ELR (cell line): ENCODE results near the gene FOXF1.

ENCODE experiments used
- DNase-seq: peaks from one replicate; pipeline ENCODE4 v3.0.0-alpha.2; 2015; ENCODE audit warnings: low read depth

The FOXF1 gene

DNA sequence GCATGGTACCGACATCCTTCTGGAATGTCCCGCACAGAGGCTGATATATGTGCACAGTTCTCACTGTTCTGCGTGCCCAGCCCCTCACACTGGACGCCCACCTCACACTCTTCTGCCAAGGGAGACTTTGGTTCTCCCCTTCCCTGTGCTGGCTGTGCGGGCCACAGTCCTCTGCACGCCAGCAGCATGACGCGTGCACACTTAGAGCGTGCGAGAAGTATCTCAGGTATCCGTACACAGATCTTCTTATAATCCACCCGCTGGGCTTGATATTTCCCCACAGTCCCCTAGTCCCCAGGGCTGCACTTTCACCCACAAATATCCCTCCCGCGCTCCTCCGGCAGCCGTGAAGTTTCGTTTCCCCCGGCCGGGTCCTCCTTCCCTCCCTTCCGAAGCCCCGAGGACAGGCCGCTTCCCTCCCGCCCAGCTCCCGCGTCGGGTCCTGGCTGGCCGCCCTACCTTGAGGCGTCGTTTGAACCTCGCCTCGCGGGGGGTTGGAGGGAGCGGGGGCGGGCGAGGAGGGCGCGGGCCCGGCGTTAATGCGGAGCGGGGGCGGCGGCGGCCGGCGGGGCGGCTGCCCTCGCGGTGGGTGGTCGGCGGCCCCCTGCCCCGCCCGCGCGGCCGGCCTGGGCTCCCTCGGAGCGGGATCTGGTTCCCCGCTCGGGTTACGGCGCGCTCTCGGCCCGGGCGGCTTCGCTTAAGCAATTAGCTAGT is 5.0 kb upstream of the FOXF1 start:
- DNase-seq = peak; percentile 37

DNA sequence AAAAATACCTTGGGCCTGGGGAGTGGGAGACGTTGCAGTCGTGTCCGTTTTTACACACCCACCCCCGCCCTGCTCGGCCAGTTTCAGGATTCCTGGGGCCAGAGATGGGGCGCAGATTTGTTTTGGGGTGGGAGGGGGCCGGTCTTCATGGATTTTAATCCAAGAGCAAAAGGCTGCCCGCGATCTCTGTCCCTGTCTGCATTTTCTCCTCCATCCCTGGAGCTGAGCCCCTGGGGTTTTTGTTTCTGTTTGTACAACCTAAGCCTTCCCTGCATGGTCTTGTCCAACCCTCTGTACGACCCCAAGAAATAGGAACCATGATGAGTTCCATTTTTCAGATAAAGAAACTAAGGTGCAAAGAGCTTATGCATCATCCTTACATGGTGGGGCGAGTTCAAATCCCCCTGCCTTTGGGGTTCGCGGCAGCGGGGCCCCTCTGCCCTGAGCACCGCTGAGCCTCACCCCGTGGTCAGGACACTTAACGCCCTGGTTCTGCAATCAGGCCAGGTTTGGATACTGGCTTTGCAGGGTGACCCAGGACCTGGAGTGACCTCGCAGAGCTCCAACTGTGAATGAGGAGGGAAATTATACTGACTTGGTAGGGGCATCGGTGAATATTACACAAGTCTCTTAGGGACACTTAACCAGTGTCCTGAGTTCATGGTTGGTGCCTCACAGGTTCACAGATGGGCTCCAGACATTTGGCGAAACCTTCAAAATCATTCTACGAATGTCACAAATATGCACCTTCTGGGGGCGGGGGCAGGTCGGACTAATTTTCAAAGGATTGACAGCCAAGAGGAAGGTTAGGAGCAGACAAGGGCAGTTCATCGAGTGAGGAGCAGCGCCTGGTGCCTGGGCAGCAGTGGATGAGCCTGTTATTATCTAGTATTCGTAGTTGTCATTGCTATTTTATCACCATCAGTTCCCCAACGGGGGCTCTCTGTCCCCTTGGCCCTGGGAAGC is 4.1 kb upstream of the FOXF1 start:
- no peak for DNase-seq

- no peak for DNase-seq
Observed at GRCh38 chr16:86507173-86508027, 2.9 kb upstream of the FOXF1 start.

DNA sequence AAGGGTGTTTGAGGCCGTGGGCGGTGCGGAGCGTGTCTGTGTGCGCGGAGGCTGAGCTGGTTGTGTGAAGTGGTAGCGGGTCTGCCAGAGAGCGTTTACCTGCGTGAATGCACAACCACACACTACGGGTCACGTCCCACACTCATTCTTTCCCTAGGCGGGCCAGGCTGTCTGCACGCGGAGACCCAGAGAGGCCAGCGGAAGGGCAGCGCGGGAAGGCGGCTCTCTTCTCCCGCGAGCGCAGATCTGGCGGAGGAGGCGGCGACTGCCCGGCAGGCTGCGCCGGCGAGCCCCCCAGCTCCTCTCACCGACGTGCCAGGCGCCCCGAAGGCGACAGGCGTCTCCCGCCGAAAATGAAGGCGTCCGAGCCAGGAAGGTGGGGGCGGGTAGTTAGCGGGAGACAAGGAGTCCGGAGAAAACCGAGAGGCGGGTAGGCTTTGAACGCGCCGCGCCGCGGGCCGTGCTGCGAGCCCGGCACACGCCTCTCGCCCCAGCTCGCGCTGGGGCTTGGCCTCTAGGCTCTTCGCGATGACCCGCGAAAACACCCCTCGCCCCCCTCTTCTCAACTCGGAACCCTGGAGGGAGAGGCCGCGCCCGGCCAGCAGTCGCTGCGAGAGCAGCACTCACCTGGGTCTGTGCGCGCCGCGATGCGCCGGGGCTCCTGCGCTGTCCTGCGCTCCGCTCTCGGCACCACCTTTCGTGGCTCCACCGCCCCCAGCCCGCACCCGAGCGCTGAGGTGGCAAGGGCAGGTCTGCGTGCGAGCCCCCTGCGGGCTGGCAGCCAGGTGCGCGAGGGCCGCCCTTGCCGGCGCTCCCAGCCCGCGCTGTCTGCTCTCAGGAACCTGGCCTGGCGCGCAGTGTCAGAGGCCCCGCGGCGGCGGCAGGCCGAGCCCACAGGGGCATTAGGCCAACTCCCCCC is 2.0 kb upstream of the FOXF1 start:
- peak; percentile 62 for DNase-seq

DNA sequence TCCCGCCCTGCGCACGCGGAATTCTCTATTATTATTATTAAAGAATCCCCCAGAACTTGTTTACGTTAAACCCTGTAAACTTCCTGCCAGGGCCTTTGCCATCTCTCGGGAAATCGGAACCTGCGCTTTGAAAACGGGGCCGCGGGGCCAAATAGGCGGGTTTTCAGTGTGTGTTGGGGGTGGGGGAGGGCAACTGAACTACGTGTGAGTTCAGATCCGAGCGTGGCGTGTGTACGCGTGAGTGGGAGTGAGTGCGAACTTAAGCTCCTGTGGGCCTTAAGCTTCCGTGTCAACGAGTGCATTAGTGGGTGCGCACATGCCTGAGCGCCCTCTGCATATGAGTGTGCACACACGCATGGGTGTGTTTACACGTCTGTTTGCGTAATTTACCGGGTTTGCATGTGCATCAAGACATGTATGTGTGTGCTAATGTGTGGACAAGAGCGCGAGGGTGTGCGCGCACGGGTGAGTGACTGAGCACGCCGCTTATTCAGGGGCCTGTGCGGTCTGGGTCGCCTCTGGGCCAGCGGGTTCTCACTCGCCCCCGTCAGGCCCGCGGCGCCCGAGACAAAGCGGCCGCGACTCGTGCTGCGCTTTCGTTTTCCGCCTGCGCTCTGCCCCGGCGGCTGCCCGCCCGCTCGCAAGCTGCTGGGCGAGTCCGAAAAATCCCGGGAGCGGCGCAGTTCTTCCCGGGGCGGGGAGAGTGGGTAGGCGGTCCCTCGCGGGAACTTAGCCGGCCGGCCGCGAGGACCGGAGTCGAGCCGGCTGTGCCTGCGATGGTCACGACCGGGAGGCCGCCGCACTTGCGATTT is 1.2 kb upstream of the FOXF1 start:
- DNase-seq = peak; percentile 86

- DNase-seq = peak; percentile 93
Observed at GRCh38 chr16:86509759-86510464, 415 bp upstream of the FOXF1 start.

- peak; percentile 49 for DNase-seq
Observed at GRCh38 chr16:86511317-86512161, 1.2 kb downstream of the FOXF1 start.

GRCh38 chr16:86512301-86512859 is 2.1 kb downstream of the FOXF1 start:
- peak; percentile 45 for DNase-seq

GRCh38 chr16:86512860-86513470 is 2.6 kb downstream of the FOXF1 start:
- DNase-seq = peak; percentile 35

- no peak for DNase-seq
Observed at GRCh38 chr16:86513471-86514277, 3.3 kb downstream of the FOXF1 start.

DNA sequence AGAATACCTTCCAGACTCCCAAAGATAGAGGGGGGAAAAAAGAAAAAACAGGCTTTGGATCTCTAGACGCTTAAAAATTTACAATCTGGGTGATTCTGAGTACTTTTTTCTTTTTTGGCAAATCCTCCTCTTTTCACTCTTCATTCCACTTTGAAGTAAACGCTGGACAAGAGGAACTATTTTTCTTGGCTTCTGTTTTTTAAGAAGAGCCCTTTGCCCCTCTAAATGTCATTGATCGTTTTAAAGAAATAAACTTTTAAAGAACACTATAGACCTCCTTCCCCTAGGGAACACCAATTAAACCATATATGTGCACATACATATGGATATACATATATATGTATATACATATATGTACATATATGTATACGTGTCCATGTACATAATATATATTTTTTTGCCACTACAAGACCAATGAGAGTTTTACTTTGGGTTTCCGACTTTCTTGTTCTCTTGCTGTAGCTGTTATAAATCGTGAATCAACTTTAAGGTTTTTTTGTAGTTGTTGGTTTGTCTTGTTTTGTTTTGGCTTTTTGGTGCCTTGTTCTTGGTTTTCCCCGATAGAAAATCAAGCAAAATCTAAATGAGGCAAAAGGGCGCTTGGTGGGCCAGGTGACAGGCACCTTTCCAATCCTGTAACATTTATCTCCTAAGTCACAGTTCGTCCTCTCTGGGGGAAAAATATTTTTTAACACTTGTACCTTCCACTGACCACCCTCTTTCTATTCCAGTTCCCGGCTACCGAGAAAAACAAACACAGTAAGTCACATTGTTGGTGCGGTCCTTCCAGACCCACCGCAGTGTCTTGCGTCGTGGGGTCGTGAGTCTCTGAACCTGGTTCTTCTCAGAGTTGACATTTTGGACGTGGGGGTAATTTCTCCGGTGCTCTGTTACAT is 4.4 kb downstream of the FOXF1 start:
- no peak for DNase-seq

DNA sequence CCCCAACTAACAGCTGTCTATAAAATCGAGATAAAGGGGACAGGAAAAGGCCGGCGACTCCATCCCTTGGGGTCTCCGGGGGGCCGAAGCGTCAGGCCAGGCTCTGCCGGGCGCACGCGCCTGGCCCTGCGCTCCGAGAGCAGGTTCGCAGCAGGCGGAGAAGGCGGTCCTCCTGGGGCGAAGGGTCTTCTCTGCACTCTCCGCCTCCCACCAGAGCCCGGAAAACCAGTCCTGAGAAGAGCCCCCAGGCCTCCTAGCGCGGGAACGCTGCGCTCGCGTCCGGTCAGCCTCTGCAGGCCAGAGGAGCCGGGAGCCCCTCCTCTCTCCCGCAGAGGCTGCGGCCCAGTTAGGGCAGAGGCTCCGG is 5.1 kb downstream of the FOXF1 start:
- DNase-seq = peak; percentile 45

- DNase-seq = peak; percentile 65
Observed at GRCh38 chr16:86515777-86516622, 5.7 kb downstream of the FOXF1 start.

DNA sequence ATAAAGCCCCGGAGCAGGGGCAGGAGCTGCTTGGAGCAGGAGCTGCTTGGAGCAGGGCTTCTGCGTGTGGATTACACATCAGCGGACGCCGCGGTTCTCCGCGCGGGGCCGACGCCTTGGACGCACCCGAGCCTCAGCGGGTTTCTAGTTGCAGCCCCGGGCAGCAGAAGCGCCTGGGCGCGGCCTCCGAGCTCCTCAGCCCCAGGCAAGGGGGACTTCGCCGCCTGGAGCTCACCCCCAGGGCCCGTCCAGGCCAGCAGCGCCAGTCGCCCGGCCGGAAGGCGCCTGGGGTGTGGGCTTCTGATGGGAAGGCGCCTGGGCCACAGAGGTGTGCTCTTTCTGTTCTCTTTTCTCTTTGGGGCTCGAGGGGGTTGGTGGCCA is 6.3 kb downstream of the FOXF1 start:
- DNase-seq = no peak

DNA sequence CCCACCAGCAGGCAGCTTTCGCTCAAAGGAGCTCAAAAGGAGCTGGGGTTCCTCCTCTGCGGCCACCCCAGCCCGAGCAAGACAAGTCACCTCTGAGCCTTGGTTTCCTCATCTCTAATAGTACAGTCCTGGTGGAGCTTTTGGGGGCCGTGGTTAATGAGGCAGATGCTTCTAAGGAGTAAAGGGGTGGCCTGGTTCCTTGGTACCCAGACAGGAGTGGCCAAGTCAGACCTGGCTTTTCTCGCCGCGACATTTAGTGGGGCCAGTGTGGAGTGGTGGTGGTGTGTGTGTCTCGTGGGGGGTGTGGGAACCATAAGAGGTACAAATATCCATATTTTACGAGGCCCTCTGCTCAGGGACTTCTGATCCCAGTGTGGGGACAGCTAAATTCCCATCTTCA is 6.7 kb downstream of the FOXF1 start:
- DNase-seq = no peak
